HepG2 (cell line): Measurements from ENCODE around the gene DLG4. TPM values are rescaled to one million over a fixed set of nuclear protein-coding genes. Genes with fewer than 3 reads are reported as not detected.

Experiments
- ARNT ChIP-seq: fragments of 450-650 bp; IDR thresholded peaks from 2 replicates; pipeline ENCODE4 v1.6.1; 2017
- CEBPG ChIP-seq: IDR thresholded peaks from 2 replicates; pipeline ENCODE4 v1.6.1; 2016
- DNMT3B ChIP-seq: conservative IDR thresholded peaks from 2 replicates; pipeline ENCODE4 v1.6.1; 2016; ENCODE audit warnings: missing biosample characterization, control low read depth
- ETV5 ChIP-seq: IDR thresholded peaks from 2 replicates; pipeline ENCODE4 v1.6.1; 2018; ENCODE audit warnings: missing biosample characterization, missing genetic modification reagents, inconsistent platforms, borderline replicate concordance
- HOXA3 ChIP-seq: sonication (generic); formaldehyde crosslinking; IDR thresholded peaks from 2 replicates; pipeline ENCODE4 v1.5.0; 2020; ENCODE audit warnings: missing genetic modification reagents
- HOXA7 ChIP-seq: sonication (generic); formaldehyde crosslinking; IDR thresholded peaks from 2 replicates; pipeline ENCODE4 v1.8.1; 2022; ENCODE audit warnings: mild to moderate bottlenecking, missing genetic modification reagents, moderate library complexity
- MYNN ChIP-seq: sonication (generic); formaldehyde crosslinking; IDR thresholded peaks from 2 replicates; pipeline ENCODE4 v1.4.0; 2020; ENCODE audit warnings: mild to moderate bottlenecking, low read depth, missing genetic modification reagents
- NAIF1 ChIP-seq: sonication (generic); formaldehyde crosslinking; IDR thresholded peaks from 2 replicates; pipeline ENCODE4 v1.5.0; 2020; ENCODE audit warnings: mild to moderate bottlenecking, missing genetic modification reagents, borderline replicate concordance
- NBN ChIP-seq: fragments of 450-650 bp; conservative IDR thresholded peaks from 2 replicates; pipeline ENCODE4 v1.6.1; 2017
- NCOR1 ChIP-seq: fragments of 200-600 bp; sonication (generic); IDR thresholded peaks from 2 replicates; pipeline ENCODE4 v1.7.0; 2017; ENCODE audit warnings: antibody characterized with exemption, low read length, borderline replicate concordance
- NR2F6 ChIP-seq, 2 experiments: IDR thresholded peaks; 2 replicates each; pipeline ENCODE4 v1.6.1; 2016; ENCODE audit warnings: antibody characterized with exemption in 1 of 2, mild to moderate bottlenecking in 1 of 2
- NR3C1 ChIP-seq: sonication (generic); formaldehyde crosslinking; IDR thresholded peaks from 2 replicates; pipeline ENCODE4 v1.4.0; 2020; ENCODE audit warnings: missing genetic modification reagents
- PAX8 ChIP-seq: sonication (generic); formaldehyde crosslinking; IDR thresholded peaks from 2 replicates; pipeline ENCODE4 v1.8.0; 2022; ENCODE audit warnings: mild to moderate bottlenecking, missing genetic modification reagents, borderline replicate concordance
- PHF20 ChIP-seq: sonication (generic); formaldehyde crosslinking; IDR thresholded peaks from 2 replicates; pipeline ENCODE4 v1.5.0; 2020; ENCODE audit warnings: mild to moderate bottlenecking, missing genetic modification reagents
- SP2 ChIP-seq: sonication (generic); formaldehyde crosslinking; IDR thresholded peaks from 2 replicates; pipeline ENCODE4 v1.5.1; 2020; ENCODE audit warnings: mild to moderate bottlenecking, missing genetic modification reagents
- ZFP37 ChIP-seq: sonication (generic); formaldehyde crosslinking; IDR thresholded peaks from 2 replicates; pipeline ENCODE4 v1.4.0; 2020; ENCODE audit warnings: missing genetic modification reagents, borderline replicate concordance
- ZIK1 ChIP-seq: sonication (generic); formaldehyde crosslinking; IDR thresholded peaks from 2 replicates; pipeline ENCODE4 v1.5.0; 2020; ENCODE audit warnings: mild to moderate bottlenecking, low read depth, missing genetic modification reagents, borderline replicate concordance
- ZNF24 ChIP-seq: fragments of 450-650 bp; IDR thresholded peaks from 2 replicates; pipeline ENCODE4 v1.6.1; 2017; ENCODE audit warnings: antibody characterized with exemption, mild to moderate bottlenecking
- ZNF253 ChIP-seq: sonication (generic); formaldehyde crosslinking; IDR thresholded peaks from 2 replicates; pipeline ENCODE4 v1.8.0; 2022; ENCODE audit warnings: mild to moderate bottlenecking, missing genetic modification reagents, borderline replicate concordance
- ZNF484 ChIP-seq: sonication (generic); formaldehyde crosslinking; IDR thresholded peaks from 2 replicates; pipeline ENCODE4 v1.5.1; 2020; ENCODE audit warnings: mild to moderate bottlenecking, low read depth, missing genetic modification reagents, borderline replicate concordance
- polyA plus RNA-seq, 8 experiments: library from polyadenylated mRNA; depleted of rRNA in 3 of 8; stranded (reverse) in 7 of 8; unstranded in 1 of 8; fragments of >200 nt; fragmentation: Illumina TruSeq in 4 of 8; extraction: Trizol in 4 of 8; gene quantifications; 2 replicates each; pipeline versions ENCODE4 v1.2.1 to v1.2.3, GENCODE V29; 2011 to 2016; ENCODE audit warnings: low read depth in 4 of 8, missing spikeins in 1 of 8, mixed read lengths in 1 of 8; ENCODE audit not compliant: insufficient read depth in 1 of 8
- total RNA-seq, 5 experiments: library from RNA; depleted of rRNA; stranded (reverse); fragments of >200 nt; fragmentation: Illumina TruSeq; extraction: Trizol; gene quantifications; 2 replicates each; pipeline ENCODE4 v1.2.3, GENCODE V29; 2016; ENCODE audit warnings: low read depth in 1 of 5
- TF ChIP-seq, protein P1 (sequence below): sonication (generic); formaldehyde crosslinking; IDR thresholded peaks from 2 replicates; pipeline ENCODE4 v1.4.0; 2020; ENCODE audit warnings: mild to moderate bottlenecking, missing genetic modification reagents
- TF ChIP-seq, protein P2 (sequence below): IDR thresholded peaks from 2 replicates; pipeline ENCODE4 v1.6.1; 2016; ENCODE audit warnings: missing compliant biosample characterization, missing genetic modification reagents, borderline replicate concordance
- TF ChIP-seq, protein P3 (sequence below): IDR thresholded peaks from 2 replicates; pipeline ENCODE4 v1.6.1; 2016; ENCODE audit warnings: missing biosample characterization, missing genetic modification reagents, low read depth
- TF ChIP-seq, protein P4 (sequence below): sonication (generic); formaldehyde crosslinking; IDR thresholded peaks from 2 replicates; pipeline ENCODE4 v1.5.0; 2020; ENCODE audit warnings: missing genetic modification reagents
- TF ChIP-seq, protein P5 (sequence below): sonication (generic); formaldehyde crosslinking; IDR thresholded peaks from 2 replicates; pipeline ENCODE4 v1.4.0; 2020; ENCODE audit warnings: missing genetic modification reagents

DLG4 gene
- total and polyA plus RNA-seq, 2 of the 13 experiments (the other 11 are each of a cell fraction or from before 2014, with no cell fraction given), result 0.71 to 4.3 TPM

DNA sequence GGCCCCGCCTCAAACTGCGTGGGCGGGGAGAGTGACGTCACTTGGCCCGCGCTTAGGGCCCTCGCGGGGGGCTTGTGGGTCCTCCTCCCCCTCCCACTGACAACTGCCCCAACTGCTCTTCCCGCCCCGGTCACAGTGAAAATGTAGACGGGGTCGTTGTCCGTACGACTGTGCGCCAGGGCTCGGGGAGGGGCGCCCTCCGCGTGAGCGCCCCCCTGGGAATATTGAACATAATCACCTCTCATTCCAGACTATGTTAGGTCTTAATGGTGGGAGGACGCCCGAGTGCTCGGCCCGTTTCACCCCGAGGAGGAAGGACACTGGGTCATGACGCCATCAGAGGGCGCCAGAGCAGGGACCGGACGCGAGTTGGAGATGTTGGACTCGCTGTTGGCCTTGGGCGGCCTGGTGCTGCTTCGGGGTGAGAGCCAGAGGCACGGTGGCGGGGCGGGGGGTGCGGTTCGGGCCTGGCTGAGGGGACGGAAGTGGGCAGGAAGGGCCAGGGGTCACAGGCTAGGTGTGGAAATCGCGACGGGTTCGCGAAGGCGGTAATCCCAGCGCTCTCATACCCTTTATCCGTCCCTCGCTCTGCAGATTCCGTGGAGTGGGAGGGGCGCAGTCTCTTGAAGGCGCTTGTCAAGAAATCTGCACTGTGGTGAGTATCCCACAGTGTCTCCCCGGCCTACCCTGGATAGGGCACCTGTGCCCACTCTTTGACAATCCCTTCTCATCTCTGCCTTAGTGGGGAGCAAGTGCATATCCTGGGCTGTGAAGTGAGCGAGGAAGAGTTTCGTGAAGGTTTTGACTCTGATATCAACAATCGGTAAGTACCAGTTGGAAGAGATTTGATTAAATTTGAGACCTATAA lies 32.8 kb upstream of the DLG4 start, which contains the start of gene ELP5 (continued):
- TF ChIP-seq, protein P1, sequence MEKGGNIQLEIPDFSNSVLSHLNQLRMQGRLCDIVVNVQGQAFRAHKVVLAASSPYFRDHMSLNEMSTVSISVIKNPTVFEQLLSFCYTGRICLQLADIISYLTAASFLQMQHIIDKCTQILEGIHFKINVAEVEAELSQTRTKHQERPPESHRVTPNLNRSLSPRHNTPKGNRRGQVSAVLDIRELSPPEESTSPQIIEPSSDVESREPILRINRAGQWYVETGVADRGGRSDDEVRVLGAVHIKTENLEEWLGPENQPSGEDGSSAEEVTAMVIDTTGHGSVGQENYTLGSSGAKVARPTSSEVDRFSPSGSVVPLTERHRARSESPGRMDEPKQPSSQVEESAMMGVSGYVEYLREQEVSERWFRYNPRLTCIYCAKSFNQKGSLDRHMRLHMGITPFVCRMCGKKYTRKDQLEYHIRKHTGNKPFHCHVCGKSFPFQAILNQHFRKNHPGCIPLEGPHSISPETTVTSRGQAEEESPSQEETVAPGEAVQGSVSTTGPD (CRISPR knock-in tag), result no peak
- TF ChIP-seq NR2F6 (IDR thresholded peaks at IDR 0.05) (peak; percentile 50; the same call in 1 of the 2 replicates), NR2F6 (CRISPR knock-in tag; IDR thresholded peaks at IDR 0.05) (peak; percentile 80), HOXA3 (peak; percentile 92), ZNF484 (CRISPR knock-in tag) (no peak), NR3C1 (no peak), HOXA7 (no peak), NCOR1 (no peak), DNMT3B (CRISPR knock-in tag) (no peak), ZNF253 (CRISPR knock-in tag) (peak; percentile 74; the same call in 1 of the 2 replicates), SP2 (peak; percentile 48; the same call in 1 of the 2 replicates), ZNF24 (no peak), CEBPG (CRISPR knock-in tag) (no peak), PAX8 (CRISPR knock-in tag) (no peak), PHF20 (peak; percentile 89), MYNN (CRISPR knock-in tag) (peak; percentile 65; the same call in 1 of the 2 replicates), ZIK1 (CRISPR knock-in tag) (no peak), ZFP37 (CRISPR knock-in tag) (no peak), NBN (no peak), ETV5 (CRISPR knock-in tag) (peak; percentile 80), ARNT (no peak), NAIF1 (CRISPR knock-in tag) (peak; percentile 96)
- TF ChIP-seq, protein P2, sequence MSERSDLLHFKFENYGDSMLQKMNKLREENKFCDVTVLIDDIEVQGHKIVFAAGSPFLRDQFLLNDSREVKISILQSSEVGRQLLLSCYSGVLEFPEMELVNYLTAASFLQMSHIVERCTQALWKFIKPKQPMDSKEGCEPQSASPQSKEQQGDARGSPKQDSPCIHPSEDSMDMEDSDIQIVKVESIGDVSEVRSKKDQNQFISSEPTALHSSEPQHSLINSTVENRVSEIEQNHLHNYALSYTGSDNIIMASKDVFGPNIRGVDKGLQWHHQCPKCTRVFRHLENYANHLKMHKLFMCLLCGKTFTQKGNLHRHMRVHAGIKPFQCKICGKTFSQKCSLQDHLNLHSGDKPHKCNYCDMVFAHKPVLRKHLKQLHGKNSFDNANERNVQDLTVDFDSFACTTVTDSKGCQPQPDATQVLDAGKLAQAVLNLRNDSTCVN (CRISPR knock-in tag), result peak; percentile 20
- TF ChIP-seq, protein P3, sequence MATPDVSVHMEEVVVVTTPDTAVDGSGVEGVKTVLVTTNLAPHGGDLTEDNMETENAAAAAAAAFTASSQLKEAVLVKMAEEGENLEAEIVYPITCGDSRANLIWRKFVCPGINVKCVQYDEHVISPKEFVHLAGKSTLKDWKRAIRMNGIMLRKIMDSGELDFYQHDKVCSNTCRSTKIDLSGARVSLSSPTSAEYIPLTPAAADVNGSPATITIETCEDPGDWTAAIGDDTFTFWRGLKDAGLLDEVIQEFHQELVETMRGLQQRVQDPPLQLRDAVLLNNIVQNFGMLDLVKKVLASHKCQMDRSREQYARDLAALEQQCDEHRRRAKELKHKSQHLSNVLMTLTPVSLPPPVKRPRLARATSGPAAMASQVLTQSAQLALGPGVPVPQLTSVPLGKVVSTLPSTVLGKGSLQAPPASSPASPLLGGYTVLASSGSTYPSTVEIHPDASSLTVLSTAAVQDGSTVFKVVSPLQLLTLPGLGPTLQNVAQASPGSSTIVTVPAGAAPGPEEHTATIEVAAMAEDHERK (CRISPR knock-in tag), result no peak
- TF ChIP-seq, protein P4, sequence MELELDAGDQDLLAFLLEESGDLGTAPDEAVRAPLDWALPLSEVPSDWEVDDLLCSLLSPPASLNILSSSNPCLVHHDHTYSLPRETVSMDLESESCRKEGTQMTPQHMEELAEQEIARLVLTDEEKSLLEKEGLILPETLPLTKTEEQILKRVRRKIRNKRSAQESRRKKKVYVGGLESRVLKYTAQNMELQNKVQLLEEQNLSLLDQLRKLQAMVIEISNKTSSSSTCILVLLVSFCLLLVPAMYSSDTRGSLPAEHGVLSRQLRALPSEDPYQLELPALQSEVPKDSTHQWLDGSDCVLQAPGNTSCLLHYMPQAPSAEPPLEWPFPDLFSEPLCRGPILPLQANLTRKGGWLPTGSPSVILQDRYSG, result no peak
- TF ChIP-seq, protein P5, sequence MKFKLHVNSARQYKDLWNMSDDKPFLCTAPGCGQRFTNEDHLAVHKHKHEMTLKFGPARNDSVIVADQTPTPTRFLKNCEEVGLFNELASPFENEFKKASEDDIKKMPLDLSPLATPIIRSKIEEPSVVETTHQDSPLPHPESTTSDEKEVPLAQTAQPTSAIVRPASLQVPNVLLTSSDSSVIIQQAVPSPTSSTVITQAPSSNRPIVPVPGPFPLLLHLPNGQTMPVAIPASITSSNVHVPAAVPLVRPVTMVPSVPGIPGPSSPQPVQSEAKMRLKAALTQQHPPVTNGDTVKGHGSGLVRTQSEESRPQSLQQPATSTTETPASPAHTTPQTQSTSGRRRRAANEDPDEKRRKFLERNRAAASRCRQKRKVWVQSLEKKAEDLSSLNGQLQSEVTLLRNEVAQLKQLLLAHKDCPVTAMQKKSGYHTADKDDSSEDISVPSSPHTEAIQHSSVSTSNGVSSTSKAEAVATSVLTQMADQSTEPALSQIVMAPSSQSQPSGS, result peak; percentile 91
